CD4-positive, alpha-beta memory T cell (primary cell): ENCODE results near the gene EEFSEC. TPM values are rescaled to one million over a fixed set of nuclear protein-coding genes. Genes with fewer than 3 reads are reported as not detected.

Experiments used
- CTCF ChIA-PET: fragments of 350-600 bp; sonication (Branson Sonifier 250); formaldehyde crosslinking; loops from one replicate; lab custom pipeline; 2021; ENCODE audit warnings: inconsistent platforms; ENCODE audit not compliant: partially characterized antibody; lab: Charles Lee
- POLR2A ChIA-PET: fragments of 350-600 bp; sonication (Branson Sonifier 250); formaldehyde crosslinking; loops from one replicate; lab custom pipeline; 2021; ENCODE audit not compliant: partially characterized antibody; lab: Charles Lee
- DNase-seq, 5 donors: peaks; one replicate each; pipeline versions ENCODE4 v3.0.0 to v3.0.0-alpha.2; 2020 to 2022; ENCODE audit warnings: mixed read lengths in 1 of 5
- H3K27ac ChIP-seq: one replicate; pipeline ENCODE4 v1.7.0; 2013; ENCODE audit warnings: low read depth, low read length
- H3K27me3 ChIP-seq: 2 replicates; pipeline ENCODE4 v1.7.0; 2013; ENCODE audit warnings: mild to moderate bottlenecking, low read length, moderate library complexity; ENCODE audit not compliant: insufficient read depth
- H3K36me3 ChIP-seq: 2 replicates; pipeline ENCODE4 v1.7.0; 2013; ENCODE audit warnings: mild to moderate bottlenecking, low read length, moderate library complexity; ENCODE audit not compliant: insufficient read depth
- H3K4me1 ChIP-seq: 2 replicates; pipeline ENCODE4 v1.7.0; 2013; ENCODE audit warnings: mild to moderate bottlenecking, low read length, moderate library complexity; ENCODE audit not compliant: insufficient read depth
- H3K4me3 ChIP-seq, 2 donors: one replicate each; pipeline ENCODE4 v1.7.0; 2013; ENCODE audit warnings: low read length in 2 of 2, mild to moderate bottlenecking in 1 of 2
- H3K9me3 ChIP-seq, 2 donors: one replicate each; pipeline ENCODE4 v1.7.0; 2013; ENCODE audit warnings: low read length in 2 of 2, control low read depth in 1 of 2; ENCODE audit not compliant: control insufficient read depth in 1 of 2
- H3K27ac Mint-ChIP-seq, 7 donors: one replicate each; pipeline ENCODE4 v1.8.0; 2020 to 2021; ENCODE audit warnings: mixed read lengths in 7 of 7, mild to moderate bottlenecking in 6 of 7, inconsistent platforms in 3 of 7, moderate library complexity in 3 of 7
- H3K27me3 Mint-ChIP-seq, 2 donors: one replicate each; pipeline ENCODE4 v1.8.0; 2020 to 2021; ENCODE audit warnings: mixed read lengths in 2 of 2
- H3K36me3 Mint-ChIP-seq, 2 donors: one replicate each; pipeline ENCODE4 v1.8.0; 2020 to 2021; ENCODE audit warnings: mixed read lengths in 2 of 2, inconsistent platforms in 1 of 2, mild to moderate bottlenecking in 1 of 2
- H3K4me1 Mint-ChIP-seq, 4 donors: one replicate each; pipeline ENCODE4 v1.8.0; 2020 to 2021; ENCODE audit warnings: mixed read lengths in 4 of 4, mild to moderate bottlenecking in 1 of 4
- H3K4me3 Mint-ChIP-seq, 8 donors: one replicate each; pipeline ENCODE4 v1.8.0; 2020 to 2021; ENCODE audit warnings: mixed read lengths in 8 of 8, mild to moderate bottlenecking in 7 of 8, moderate library complexity in 6 of 8, inconsistent platforms in 3 of 8
- H3K9me3 Mint-ChIP-seq, 8 donors: one replicate each; pipeline ENCODE4 v1.8.0; 2020 to 2021; ENCODE audit warnings: mixed read lengths in 8 of 8, mild to moderate bottlenecking in 5 of 8, inconsistent platforms in 3 of 8, moderate library complexity in 1 of 8
- intact Hi-C: fragments of 100-400 bp; cut with micrococcal nuclease; formaldehyde crosslinking; loops from one replicate; pipeline ENCODE4 v1.15.1; 2023
- polyA plus RNA-seq, 2 donors: library from polyadenylated mRNA; unstranded; fragments of 300-500 nt; fragmentation: Illumina TruSeq; gene quantifications; one replicate each; pipeline ENCODE4 v1.2.3, GENCODE V29; 2021
- total RNA-seq, 2 experiments: library from RNA; stranded (reverse); gene quantifications; one replicate each; pipeline ENCODE4 v1.2.3, GENCODE V29; 2021

The EEFSEC gene
- total and polyA plus RNA-seq, 4 experiments from 2014 or later = 14.0 to 24.9 (median 17.1) TPM

- Histone ChIP-seq H3K9me3 (no peaks in the 10 kb centered on the region), H3K4me1 (no peaks in the 10 kb centered on the region), H3K4me3 (no peak overlapping the region), H3K27me3 (no peaks in the 10 kb centered on the region), H3K36me3 (peaks cover 13% of the 10 kb centered on the region), H3K27ac (no peak overlapping the region)
- POLR2A ChIA-PET = no interaction called here
- CTCF ChIA-PET = no interaction called here
- intact Hi-C loops = no loop called here
- Mint-ChIP-seq H3K36me3 (peaks cover 23 to 41% of the 10 kb centered on the region in 2 donors), H3K27me3 (no peaks in the 10 kb centered on the region), H3K4me3 (no peak overlapping the region), H3K4me1 (peaks cover 0 to 2% (median 0%) of the 10 kb centered on the region in 4 donors), H3K9me3 (no peaks in the 10 kb centered on the region), H3K27ac (peak overlapping the region in 4 of 7 donors; percentile 24 to 61 (median 46))
- no peak for DNase-seq
These were observed 183.3 kb downstream of the EEFSEC start for GRCh38 chr3:128336337-128337156.

GRCh38 chr3:128337305-128337704 lies 184.0 kb downstream of the EEFSEC start:
- peaks cover 0 to 2% (median 0%) of the 10 kb centered on the region in 4 donors for H3K4me1 Mint-ChIP-seq
- Histone ChIP-seq H3K27ac (no peak overlapping the region), H3K4me1 (no peaks in the 10 kb centered on the region), H3K9me3 (no peaks in the 10 kb centered on the region), H3K4me3 (no peak overlapping the region), H3K27me3 (no peaks in the 10 kb centered on the region), H3K36me3 (peaks cover 20% of the 10 kb centered on the region)
- CTCF ChIA-PET = no interaction called here
- no peaks in the 10 kb centered on the region for H3K9me3 Mint-ChIP-seq
- no peak for DNase-seq
- no peak overlapping the region for H3K27ac Mint-ChIP-seq
- no peak overlapping the region for H3K4me3 Mint-ChIP-seq
- no peaks in the 10 kb centered on the region for H3K27me3 Mint-ChIP-seq
- H3K36me3 Mint-ChIP-seq = peaks cover 23 to 41% of the 10 kb centered on the region in 2 donors
- intact Hi-C loops = no loop called here
- POLR2A ChIA-PET = no interaction called here

GRCh38 chr3:128338536-128339330 lies 185.5 kb downstream of the EEFSEC start:
- H3K27me3 Mint-ChIP-seq = no peaks in the 10 kb centered on the region
- intact Hi-C loops = no loop called here
- ChIA-PET POLR2A (no interaction called here), CTCF (no interaction called here)
- Histone ChIP-seq H3K4me1 (no peaks in the 10 kb centered on the region), H3K36me3 (peaks cover 24% of the 10 kb centered on the region), H3K27me3 (no peaks in the 10 kb centered on the region), H3K9me3 (no peaks in the 10 kb centered on the region), H3K27ac (no peak overlapping the region), H3K4me3 (no peak overlapping the region)
- peak overlapping the region in 2 of 7 donors; percentile 32 to 76 for H3K27ac Mint-ChIP-seq
- H3K4me1 Mint-ChIP-seq = peaks cover 0 to 2% (median 0%) of the 10 kb centered on the region in 4 donors
- H3K9me3 Mint-ChIP-seq = no peaks in the 10 kb centered on the region
- DNase-seq = no peak
- H3K36me3 Mint-ChIP-seq = peaks cover 14 to 42% of the 10 kb centered on the region in 2 donors
- H3K4me3 Mint-ChIP-seq = no peak overlapping the region

- Histone ChIP-seq H3K27ac (no peak overlapping the region), H3K36me3 (peaks cover 24% of the 10 kb centered on the region), H3K27me3 (no peaks in the 10 kb centered on the region), H3K4me3 (no peak overlapping the region), H3K9me3 (no peaks in the 10 kb centered on the region), H3K4me1 (no peaks in the 10 kb centered on the region)
- Mint-ChIP-seq H3K4me3 (no peak overlapping the region), H3K27me3 (no peaks in the 10 kb centered on the region), H3K9me3 (no peaks in the 10 kb centered on the region), H3K4me1 (peaks cover 0 to 2% (median 0%) of the 10 kb centered on the region in 4 donors), H3K36me3 (peaks cover 13 to 46% of the 10 kb centered on the region in 2 donors), H3K27ac (no peak overlapping the region)
- no peak for DNase-seq
- intact Hi-C loops = no loop called here
- ChIA-PET POLR2A (no interaction called here), CTCF (no interaction called here)
These were observed 186.3 kb downstream of the EEFSEC start for GRCh38 chr3:128339491-128340012.

GRCh38 chr3:128340198-128340903 lies 187.1 kb downstream of the EEFSEC start:
- CTCF ChIA-PET = no interaction called here
- Mint-ChIP-seq H3K4me1 (peaks cover 0 to 2% (median 0%) of the 10 kb centered on the region in 4 donors), H3K4me3 (no peak overlapping the region), H3K27me3 (no peaks in the 10 kb centered on the region), H3K9me3 (no peaks in the 10 kb centered on the region), H3K36me3 (peaks cover 13 to 42% of the 10 kb centered on the region in 2 donors), H3K27ac (peak overlapping the region in 1 of 7 donors; percentile 10)
- peaks cover 24% of the 10 kb centered on the region for H3K36me3 ChIP-seq
- no peak overlapping the region for H3K27ac ChIP-seq
- no peaks in the 10 kb centered on the region for H3K9me3 ChIP-seq
- POLR2A ChIA-PET = no interaction called here
- H3K4me1 ChIP-seq = no peaks in the 10 kb centered on the region
- H3K4me3 ChIP-seq = no peak overlapping the region
- no peak for DNase-seq
- intact Hi-C loops = no loop called here
- no peaks in the 10 kb centered on the region for H3K27me3 ChIP-seq

GRCh38 chr3:128340904-128341555 lies 187.7 kb downstream of the EEFSEC start:
- H3K4me3 ChIP-seq = no peak overlapping the region
- Mint-ChIP-seq H3K27me3 (no peaks in the 10 kb centered on the region), H3K36me3 (peaks cover 12 to 42% of the 10 kb centered on the region in 2 donors), H3K4me3 (no peak overlapping the region), H3K9me3 (no peaks in the 10 kb centered on the region), H3K4me1 (peaks cover 0 to 2% (median 0%) of the 10 kb centered on the region in 4 donors), H3K27ac (no peak overlapping the region)
- H3K4me1 ChIP-seq = no peaks in the 10 kb centered on the region
- H3K27ac ChIP-seq = no peak overlapping the region
- no peaks in the 10 kb centered on the region for H3K27me3 ChIP-seq
- ChIA-PET CTCF (no interaction called here), POLR2A (no interaction called here)
- DNase-seq = no peak
- H3K36me3 ChIP-seq = peaks cover 24% of the 10 kb centered on the region
- no peaks in the 10 kb centered on the region for H3K9me3 ChIP-seq
- intact Hi-C loops = no loop called here
